HG03060 (cell line): ENCODE data around the gene MFSD6L.

ENCODE experiments used
- ATAC-seq: cut with Tn5 transposase; IDR thresholded peaks from one replicate; pipeline ENCODE4 v1.9.1; 2021; ENCODE audit warnings: low read depth, moderate number of reproducible peaks; ENCODE audit not compliant: unreplicated experiment

The MFSD6L gene

DNA sequence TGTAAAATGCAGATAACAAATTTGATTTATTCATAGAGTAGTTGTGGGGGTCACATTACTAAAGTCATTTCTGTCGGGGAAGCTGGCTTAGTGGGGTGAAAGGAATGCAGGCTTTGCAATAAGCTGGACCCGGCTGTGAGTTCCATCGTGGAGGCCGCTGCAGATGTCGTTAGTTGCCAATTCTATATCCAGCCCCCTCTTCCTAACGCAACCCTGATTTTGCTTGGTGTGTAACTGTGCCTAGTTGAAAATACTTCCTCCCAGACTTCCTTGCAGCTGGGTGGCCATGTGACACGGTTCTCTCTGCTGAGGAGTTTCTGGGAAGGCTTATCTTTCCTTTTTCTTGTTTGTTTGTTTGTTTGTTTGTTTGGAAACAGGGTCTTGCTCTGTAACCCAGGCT, 4.5 kb downstream of the MFSD6L start:
- ATAC-seq = no peak

DNA sequence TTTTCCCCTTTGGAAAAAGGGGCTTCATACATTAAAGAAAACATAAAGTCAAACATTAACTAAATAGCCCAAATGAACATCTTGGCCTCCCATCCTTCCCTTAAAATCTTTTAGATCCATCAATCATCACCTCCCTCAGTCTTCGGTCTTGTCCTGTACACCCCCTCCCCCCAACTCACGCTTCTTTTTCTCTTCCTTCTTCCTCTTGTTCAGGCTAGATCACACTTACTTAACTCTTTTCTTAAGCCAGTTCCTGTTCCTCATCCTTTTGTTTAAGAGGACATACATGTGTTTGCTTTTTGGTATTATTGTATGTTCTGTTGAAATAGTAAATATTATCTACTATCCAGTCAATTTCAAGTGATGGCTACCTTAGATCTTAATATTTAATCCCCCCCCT, 5.5 kb downstream of the MFSD6L start:
- ATAC-seq = no peak

DNA sequence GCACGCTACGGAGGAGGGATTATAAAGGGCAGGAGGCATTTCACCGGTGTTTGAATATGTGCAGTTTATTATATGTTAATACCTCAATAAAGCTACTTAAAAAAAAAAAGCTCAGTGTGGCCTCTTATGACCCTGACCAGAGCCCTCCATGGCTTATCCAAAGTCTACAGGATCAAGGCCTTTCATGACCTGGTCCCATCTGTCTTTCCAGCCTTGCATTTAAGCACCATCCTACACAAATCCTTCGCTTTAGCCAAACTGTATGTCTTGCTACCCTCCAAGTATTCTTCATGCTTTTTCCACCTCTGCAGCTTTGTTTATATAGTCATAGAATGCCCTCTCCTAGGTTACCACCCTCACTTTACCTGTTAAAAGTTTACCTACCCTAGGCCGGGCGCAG, 6.5 kb downstream of the MFSD6L start:
- no peak for ATAC-seq

DNA sequence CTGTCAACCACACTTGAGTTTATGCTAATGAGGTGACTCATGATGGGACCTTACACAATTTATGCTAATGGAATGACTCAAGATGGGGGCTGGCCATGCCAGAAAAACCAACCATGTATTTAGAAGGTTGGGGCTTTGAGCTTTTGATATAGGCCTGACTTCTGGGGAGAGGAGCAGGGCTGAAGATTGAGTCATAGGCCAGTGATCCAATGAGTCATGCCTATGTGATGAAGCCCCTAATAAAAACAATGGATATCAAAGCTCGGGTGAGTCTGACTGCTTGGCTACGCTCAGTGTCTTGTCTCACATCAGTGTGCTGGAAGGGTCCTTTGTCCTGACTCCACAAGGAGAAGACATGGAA, 7.3 kb downstream of the MFSD6L start:
- ATAC-seq = no peak

DNA sequence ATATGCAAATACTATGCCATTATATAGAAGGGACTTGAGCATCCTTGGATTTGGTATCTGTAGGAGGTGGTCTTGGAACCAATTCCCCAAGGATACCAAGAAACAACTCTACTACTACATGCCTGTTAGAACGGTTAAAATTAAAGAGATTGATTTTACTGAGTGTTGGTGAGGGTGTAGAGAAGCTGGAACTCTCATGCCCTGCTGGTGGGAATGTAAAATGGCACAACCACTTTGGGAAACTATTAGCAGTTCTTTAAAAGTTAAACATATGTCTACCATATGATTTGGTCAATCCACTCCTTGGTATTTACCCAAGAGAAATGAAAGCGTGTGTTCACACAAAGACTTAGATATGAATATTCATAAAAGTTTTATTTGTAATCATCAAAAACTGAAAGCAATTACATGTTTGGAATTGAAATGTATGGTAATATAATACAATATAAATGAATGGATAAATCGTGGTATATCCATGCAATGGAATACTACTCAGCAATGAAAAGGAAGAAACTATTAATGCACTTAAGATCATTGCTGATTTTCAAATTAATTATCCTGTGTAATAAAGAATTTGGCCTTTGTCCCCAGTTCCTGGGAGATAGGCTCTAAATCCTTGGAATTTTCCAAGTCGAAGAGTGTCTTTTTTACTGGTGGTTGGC, 7.8 kb downstream of the MFSD6L start:
- no peak for ATAC-seq

DNA sequence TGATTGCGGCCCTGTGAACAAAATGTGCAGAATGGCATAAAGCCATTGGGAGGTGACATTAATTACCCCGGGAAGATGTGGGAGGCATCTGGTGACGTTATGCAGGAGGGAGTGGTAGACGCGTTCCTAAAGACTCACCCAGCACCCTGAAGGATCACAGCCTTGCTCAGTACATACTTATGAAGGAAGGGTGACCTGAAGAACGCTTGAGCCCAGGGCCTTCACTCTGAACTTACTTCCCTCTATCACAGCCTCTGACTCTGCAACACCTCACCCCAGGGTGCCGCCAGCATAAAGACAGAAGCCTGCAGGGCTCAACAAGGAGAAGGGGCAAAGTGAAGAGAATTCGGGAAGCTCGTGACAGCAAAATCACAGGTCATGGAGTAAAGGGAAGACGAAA, 9.4 kb downstream of the MFSD6L start:
- ATAC-seq = no peak

DNA sequence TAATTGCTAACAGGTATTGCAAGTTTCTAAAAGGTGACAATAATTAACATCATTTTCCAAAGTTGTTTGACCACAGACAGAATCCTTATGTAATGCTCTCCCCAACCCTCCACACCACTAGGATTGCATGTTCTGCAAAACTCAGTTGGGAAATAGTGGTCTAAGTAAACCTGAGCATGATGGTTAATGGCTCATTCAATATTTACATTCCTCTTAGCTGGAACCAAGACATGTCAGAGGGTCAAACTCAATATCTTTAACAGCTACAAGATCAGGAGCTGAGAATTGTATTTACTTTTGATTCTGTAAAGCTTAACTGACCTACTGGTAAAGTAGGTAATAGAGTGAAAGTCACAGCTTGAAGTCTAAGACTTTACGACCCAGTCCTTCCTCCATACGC, 10.2 kb downstream of the MFSD6L start:
- ATAC-seq = no peak

DNA sequence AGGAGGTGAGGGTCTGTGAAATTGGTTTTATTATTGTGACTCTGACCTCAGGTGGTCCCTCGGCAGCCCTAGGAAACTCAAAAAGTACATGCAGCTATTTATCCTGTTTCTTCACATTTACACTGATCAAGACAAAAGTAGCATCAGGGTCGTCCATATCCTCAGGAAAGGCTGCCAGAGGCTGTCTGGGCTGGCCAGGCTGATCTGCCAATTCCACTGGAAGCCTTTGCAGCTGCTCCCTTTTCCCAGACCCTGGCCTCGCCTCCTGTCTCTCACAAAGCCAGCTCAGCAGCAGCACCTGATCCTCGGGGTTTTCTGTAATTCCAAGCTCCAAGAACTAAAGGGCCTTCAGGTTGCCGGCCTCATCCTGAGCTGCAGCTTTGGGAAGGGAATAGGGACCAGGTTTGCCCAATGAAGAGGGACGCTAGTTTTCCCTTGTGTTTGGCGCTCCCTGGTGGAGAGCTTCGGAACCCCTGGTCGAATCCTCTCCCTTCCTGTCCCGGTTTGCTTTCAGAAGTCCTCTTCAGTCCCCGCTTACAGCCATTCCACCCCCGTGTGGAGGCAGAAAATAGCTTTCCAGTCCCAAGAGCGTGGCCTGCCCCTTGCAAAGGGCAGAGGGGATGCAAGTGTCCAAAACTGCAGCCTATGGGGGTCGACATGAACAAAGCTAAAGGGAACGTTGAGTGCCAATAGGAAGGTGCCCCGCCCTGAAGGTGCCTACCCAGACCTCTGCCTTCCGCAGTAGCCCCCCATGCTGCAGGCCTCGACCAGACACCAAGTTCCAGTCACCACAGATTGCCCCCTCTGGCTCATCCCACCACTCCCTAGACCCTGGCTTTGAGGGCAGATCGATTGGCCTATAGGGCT, 13.4 kb downstream of the MFSD6L start:
- ATAC-seq = no peak

DNA sequence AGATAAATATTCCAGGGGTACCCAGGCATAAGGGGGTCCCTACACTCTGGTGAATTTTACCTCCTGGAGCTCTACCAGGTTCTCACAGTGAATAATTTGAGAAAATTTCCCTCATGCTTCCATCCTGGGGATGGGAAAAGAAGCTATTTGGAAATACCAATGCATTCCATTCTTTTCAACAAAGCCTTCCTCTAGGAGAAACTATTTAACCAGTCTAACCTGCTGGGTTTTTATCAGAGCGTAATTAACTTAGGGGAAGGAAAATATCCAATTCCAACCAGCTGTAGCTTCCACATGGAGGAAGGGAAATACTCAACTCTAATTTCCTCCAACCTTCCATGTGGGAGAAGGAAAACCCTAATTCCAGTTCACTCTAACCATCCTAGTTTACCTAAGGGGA, 17.0 kb downstream of the MFSD6L start:
- ATAC-seq = no peak

DNA sequence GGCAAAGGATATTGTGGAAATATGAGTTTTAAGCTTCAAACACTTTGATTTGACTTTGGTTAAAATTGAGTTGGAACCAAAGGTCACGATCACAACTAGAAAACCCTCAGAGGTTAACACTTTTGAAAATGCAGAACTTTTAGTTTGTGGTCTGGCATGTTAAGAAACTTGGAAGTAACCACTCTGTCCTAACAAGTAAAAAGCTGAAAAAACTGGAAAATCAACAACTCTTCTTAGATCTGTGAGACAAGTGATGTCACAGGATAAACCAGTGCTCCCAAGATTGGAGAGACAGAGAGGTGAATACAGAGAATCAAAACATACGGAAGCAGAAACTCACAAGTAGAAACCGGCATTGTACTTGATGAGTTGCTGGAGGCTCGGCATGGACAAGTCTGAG, 17.4 kb downstream of the MFSD6L start:
- no peak for ATAC-seq

DNA sequence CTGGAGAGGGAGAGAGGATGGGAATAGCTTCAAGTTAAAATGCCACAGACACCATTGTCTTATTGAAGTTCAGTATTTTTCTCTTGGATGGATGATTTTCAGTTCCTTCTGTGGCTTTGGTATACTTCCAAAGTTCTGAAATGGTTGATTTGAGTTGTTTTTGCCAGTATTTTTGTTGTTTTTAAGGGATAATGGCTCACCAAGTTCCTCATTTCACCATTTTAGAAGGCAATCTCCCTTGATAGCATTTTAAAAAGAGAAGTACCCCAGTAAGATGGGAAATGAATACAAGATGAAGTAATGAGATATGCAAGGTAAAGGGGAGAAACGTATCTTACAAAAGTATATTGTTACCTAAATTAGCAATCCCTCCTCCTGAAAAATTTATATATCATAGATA, 22.3 kb downstream of the MFSD6L start:
- ATAC-seq = no peak

DNA sequence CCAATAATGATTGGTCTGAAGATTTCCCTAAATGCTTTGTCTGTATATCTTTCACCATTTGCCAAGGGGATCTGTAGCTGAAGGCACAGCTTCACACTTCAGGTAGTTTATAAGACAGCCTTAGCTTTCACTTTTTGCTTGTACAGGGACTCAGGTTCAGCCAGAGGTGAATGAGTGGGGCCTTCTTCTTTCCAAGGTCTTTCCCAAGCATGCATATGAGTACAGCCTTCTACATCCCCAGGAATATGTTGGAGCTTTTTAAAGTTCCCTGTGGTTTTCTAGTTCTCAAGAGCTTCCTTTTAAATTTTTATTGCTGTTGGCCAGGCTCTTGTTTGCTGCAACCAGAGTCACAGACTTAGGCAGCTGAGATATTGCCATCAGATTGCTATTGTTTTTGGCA, 22.9 kb downstream of the MFSD6L start:
- no peak for ATAC-seq

DNA sequence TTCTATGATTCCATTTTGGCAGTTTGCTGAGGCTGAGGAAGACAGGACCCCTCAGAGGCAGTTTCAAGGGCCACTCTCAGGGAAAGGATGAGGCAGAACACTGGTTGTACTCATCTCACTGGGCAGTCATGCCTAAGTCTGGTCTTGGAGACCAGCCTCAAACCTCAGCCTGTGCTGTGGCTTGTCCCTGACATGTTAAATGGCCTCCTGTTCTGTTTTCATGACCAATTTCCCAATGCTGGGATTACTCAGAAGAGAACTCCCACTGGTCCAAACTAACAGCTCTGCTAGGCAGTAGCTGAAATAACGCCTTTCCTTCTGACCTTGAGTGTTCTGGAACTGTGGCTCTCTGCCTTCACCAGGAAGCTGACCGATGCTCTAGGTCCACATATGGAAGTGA, 32.4 kb downstream of the MFSD6L start:
- no peak for ATAC-seq

DNA sequence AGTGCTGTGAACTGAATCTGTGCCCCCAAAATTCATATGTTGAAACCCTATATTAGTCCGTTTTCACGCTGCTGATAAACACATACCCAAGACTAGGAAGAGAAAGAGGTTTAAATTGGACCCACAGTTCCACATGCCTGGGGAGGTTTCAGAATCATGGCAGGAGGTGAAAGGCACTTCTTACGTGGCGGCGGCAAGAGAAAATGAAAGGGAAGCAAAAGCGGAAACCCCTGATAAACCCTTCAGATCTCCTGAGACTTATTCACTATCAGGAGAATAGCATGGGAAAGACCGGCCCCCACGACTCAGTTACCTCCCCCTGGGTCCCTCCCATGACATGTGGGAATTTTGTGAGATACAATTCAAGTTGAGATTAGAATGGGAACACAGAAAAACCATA, 37.2 kb downstream of the MFSD6L start:
- no peak for ATAC-seq

DNA sequence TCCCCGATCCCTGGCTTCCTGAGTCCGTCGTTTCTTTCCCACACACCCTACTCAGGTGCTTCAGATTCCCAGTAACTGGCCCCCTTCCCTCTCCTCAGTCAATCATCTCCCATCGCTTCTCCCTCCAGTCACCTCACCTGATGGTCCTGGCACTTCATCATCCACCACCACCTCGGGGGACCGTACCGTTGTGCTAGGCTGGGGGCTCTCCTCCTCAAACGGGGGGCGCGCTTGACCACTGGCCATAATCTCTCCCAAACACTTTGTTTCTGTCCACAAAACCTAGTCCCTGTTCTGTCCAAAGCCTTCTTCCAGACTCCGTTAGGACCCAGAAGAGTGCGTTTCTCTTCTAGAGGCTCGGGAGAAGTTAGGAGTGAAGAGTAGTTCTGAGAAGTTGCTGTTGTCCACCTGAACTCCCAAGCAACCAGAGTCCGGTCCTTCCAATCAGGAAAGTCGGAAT, 41.0 kb downstream of the MFSD6L start, which contains the start of gene SPDYE4:
Gene SPDYE4 (minus strand): TSS at position 410 of the 460 bp plus-strand sequence. CDS start 164 bp downstream, at position 246.
- no peak for ATAC-seq

DNA sequence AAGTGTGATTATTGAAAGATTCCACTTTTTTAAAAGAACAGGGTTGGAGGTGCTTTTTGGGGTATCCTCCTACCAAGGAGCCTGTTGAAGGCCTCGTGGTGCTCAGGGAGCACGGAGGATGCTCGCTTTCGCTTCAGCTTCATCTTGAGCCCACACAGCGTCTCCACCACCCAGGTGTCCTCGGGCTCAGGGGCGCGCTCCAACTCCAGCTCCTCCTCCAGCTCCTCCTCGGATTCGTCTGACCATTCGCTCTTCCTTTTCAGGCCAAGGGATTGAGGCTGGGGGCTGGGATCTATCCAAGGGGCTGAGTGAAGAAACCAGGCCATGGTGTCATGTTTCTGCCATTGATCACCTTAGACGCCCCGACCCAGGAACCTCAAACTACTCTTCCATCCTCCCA, 42.0 kb downstream of the MFSD6L start:
- ATAC-seq = no peak

DNA sequence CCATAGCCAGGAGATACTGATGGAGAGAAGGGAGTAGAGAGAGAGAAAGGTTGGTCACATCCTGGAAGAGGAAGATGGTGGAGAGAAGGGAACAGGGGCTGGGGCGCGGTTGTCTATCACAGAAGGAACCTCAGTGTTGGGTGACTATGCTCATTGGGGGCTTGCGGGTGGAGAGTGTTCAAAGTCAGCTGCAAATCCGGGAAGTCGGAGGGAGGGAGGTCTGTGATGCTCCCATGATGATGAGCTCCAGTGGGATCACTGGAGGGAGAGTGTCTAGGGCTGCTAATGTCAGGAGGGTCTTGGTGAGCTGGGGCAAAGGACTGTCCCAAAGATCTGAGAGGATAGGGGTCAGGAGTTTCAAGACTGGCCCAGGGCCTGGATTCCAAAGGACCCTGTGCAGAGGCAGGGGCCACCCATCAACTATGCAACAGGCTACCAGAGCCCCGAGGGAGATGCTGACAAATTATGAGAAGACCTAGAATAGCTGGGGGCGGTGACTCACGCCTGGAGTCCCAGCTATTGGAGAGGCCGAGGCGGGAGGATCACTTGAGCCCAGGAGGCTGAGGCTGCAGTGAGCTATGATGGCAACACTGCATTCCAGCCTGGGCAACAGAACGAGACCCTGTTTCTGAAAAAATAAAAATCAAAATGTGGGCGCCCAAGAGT, 43.4 kb downstream of the MFSD6L start:
- ATAC-seq = no peak

DNA sequence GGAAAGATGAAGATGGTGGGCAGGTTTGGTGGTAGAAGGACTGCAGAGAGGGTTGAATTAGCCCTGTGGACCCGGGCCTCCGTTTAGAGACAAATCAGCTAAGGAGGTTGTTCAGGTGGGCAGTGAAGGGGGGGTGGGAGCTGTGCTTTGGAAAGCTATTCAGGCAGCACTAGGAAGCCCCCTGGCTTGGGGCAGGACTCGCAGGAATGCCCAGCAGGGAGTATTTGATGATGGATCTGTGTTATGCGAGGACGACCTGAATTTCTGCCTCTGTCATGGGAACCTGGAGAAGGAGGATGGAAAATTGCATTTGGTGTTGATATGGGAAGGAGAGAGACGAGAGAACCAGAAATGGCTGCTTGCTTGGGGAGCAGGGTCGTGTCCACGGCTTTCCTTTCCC, 44.3 kb downstream of the MFSD6L start:
- no peak for ATAC-seq

DNA sequence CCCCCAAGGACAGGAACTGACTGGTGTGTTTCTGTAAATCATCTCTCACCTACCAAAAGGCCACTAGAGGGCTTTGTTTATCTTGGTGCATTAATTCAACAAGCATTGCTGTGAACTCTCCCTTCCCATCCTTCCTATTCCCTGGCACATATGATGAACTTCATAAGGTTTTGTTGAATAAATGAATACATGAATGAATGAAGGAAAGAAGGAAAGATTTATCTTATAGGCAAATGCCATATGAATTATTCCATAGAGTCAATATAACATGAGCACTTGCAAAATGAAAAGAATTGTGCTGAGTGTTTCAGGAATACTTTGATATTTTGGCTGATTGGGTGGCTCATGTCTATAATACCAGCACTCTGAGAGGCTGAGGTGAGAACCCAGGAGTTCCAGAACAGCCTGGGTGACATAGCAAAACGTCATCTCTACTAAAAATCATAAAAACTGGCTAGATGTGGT, 45.2 kb downstream of the MFSD6L start:
- no peak for ATAC-seq

DNA sequence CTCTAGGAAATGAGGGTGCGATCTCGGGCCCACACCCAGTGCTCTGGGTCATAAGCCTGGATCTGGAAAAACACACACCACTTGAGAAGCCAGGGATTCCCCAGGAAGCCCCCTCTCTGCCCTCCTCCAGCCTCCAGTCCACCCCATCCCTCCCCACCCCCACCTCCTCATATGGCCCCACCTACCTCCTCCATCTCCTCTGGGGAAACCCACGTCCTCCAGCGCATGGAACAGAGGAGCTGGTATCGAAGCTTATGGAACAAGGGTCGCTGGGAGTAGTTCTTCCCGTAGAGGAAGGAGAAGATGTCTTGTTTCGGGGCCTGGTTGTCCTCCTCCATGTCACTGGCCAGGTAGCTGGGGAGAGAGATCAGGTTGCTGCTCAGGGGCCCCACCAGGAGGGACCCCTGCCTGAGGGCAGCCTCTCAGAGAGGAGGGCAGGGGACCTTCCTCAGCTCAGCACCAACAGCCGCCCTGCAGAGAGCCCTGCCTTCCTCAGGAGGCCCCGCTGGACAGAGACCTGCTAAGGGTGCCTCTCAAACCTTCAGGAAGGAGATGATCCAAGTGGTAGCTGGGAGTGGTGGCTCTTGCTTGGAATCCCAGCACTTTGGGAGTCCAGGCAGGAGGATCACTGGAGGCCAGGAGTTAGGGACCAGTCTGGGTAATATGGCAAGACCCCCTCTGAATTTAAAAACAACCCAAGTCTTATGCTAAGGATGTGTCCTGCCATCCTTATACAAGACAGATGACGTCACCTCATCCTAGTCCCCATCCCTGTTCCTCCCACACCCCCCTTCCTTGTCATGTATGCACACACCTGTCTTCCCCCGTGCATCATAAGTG, 45.8 kb downstream of the MFSD6L start:
- ATAC-seq = no peak
